ENCODE measurements around the gene TCF4. TPM values are rescaled to one million over a fixed set of nuclear protein-coding genes. Genes with fewer than 3 reads are reported as not detected.
"Not testable (repeated sequence)": the region's sequence is repeated elsewhere in the genome, so short reads cannot be mapped to it uniquely, and the experiment has no call there.

The TCF4 gene
- total RNA-seq, 1 experiment from 2014 or later = 261 TPM

GRCh38 chr18:55469134-55469533 lies 118.9 kb downstream of the TCF4 start:
- not testable (repeated sequence) for H3K27me3 ChIP-seq (ENCODE audit: low read length); H4K20me1 ChIP-seq (ENCODE audit: insufficient read depth, low read depth, low read length); H3K4me2 ChIP-seq (ENCODE audit: low read depth, low read length, poor library complexity, severe bottlenecking); H3K36me3 ChIP-seq (ENCODE audit: insufficient read depth, low read length); H3K9ac ChIP-seq (ENCODE audit: low read length); H2AFZ ChIP-seq (ENCODE audit: low read length); H3K9me2 ChIP-seq (replicated peaks; ENCODE audit: insufficient read depth, low read length); H3K4me3 ChIP-seq (ENCODE audit: low read length); H3K9me3 ChIP-seq (ENCODE audit: low read length); DNase-seq
- peaks cover 86% of the 10 kb centered on the region for H3K79me2 ChIP-seq (ENCODE audit: low read length)
- peak overlapping the region; percentile 95 for H3K27ac ChIP-seq (ENCODE audit: low read length)
- H3K4me1 ChIP-seq (ENCODE audit: low read length) = peaks cover 100% of the 10 kb centered on the region

GRCh38 chr18:55466789-55467188 lies 121.2 kb downstream of the TCF4 start:
- Histone ChIP-seq H3K79me2 (ENCODE audit: low read length) (peaks cover 85% of the 10 kb centered on the region), H3K4me1 (ENCODE audit: low read length) (peaks cover 100% of the 10 kb centered on the region), H3K4me2 (ENCODE audit: low read depth, low read length, poor library complexity, severe bottlenecking) (peak overlapping the region; percentile 62), H3K36me3 (ENCODE audit: insufficient read depth, low read length) (peaks cover 2% of the 10 kb centered on the region; the same call in 1 of the 2 replicates), H3K4me3 (ENCODE audit: low read length) (no peak overlapping the region), H4K20me1 (ENCODE audit: insufficient read depth, low read depth, low read length) (no peaks in the 10 kb centered on the region), H3K9ac (ENCODE audit: low read length) (peak overlapping the region; percentile 38), H3K27me3 (ENCODE audit: low read length) (no peaks in the 10 kb centered on the region), H2AFZ (ENCODE audit: low read length) (no peak overlapping the region), H3K9me2 (replicated peaks; ENCODE audit: insufficient read depth, low read length) (no peaks in the 10 kb centered on the region), H3K27ac (ENCODE audit: low read length) (peak overlapping the region; percentile 95), H3K9me3 (ENCODE audit: low read length) (no peaks in the 10 kb centered on the region)
- DNase-seq = no peak

- H3K36me3 ChIP-seq (ENCODE audit: insufficient read depth, low read length) = peaks cover 13% of the 10 kb centered on the region
- no peak overlapping the region for H2AFZ ChIP-seq (ENCODE audit: low read length)
- H3K4me3 ChIP-seq (ENCODE audit: low read length) = 0 out of 2 replicates have a peak overlapping the region, but pooled peaks have one; percentile 24
- peak overlapping the region; percentile 95 for H3K27ac ChIP-seq (ENCODE audit: low read length)
- peak; percentile 82 for DNase-seq
- no peaks in the 10 kb centered on the region for H4K20me1 ChIP-seq (ENCODE audit: insufficient read depth, low read depth, low read length)
- peaks cover 100% of the 10 kb centered on the region for H3K4me1 ChIP-seq (ENCODE audit: low read length)
- no peaks in the 10 kb centered on the region for H3K9me2 ChIP-seq (replicated peaks; ENCODE audit: insufficient read depth, low read length)
- H3K4me2 ChIP-seq (ENCODE audit: low read depth, low read length, poor library complexity, severe bottlenecking) = peak overlapping the region; percentile 62
- peaks cover 87% of the 10 kb centered on the region for H3K79me2 ChIP-seq (ENCODE audit: low read length)
- H3K9ac ChIP-seq (ENCODE audit: low read length) = peak overlapping the region; percentile 52
- H3K9me3 ChIP-seq (ENCODE audit: low read length) = no peaks in the 10 kb centered on the region
- no peaks in the 10 kb centered on the region for H3K27me3 ChIP-seq (ENCODE audit: low read length)
These were observed 122.7 kb downstream of the TCF4 start for GRCh38 chr18:55465313-55465712.

GRCh38 chr18:55464581-55464980 lies 123.4 kb downstream of the TCF4 start:
- H3K4me1 ChIP-seq (ENCODE audit: low read length) = peaks cover 100% of the 10 kb centered on the region
- H3K27me3 ChIP-seq (ENCODE audit: low read length) = no peaks in the 10 kb centered on the region
- H3K79me2 ChIP-seq (ENCODE audit: low read length) = peaks cover 87% of the 10 kb centered on the region
- H2AFZ ChIP-seq (ENCODE audit: low read length) = no peak overlapping the region
- H3K4me2 ChIP-seq (ENCODE audit: low read depth, low read length, poor library complexity, severe bottlenecking) = peak overlapping the region; percentile 15
- no peaks in the 10 kb centered on the region for H4K20me1 ChIP-seq (ENCODE audit: insufficient read depth, low read depth, low read length)
- no peak overlapping the region for H3K4me3 ChIP-seq (ENCODE audit: low read length)
- peaks cover 20% of the 10 kb centered on the region for H3K36me3 ChIP-seq (ENCODE audit: insufficient read depth, low read length)
- peak overlapping the region; percentile 11; the same call in 1 of the 2 replicates for H3K9ac ChIP-seq (ENCODE audit: low read length)
- DNase-seq = no peak
- H3K9me2 ChIP-seq (replicated peaks; ENCODE audit: insufficient read depth, low read length) = no peaks in the 10 kb centered on the region
- H3K27ac ChIP-seq (ENCODE audit: low read length) = peak overlapping the region; percentile 95
- H3K9me3 ChIP-seq (ENCODE audit: low read length) = no peaks in the 10 kb centered on the region

- Histone ChIP-seq H4K20me1 (ENCODE audit: insufficient read depth, low read depth, low read length) (no peaks in the 10 kb centered on the region), H3K79me2 (ENCODE audit: low read length) (peaks cover 89% of the 10 kb centered on the region), H3K9me3 (ENCODE audit: low read length) (no peaks in the 10 kb centered on the region), H3K9ac (ENCODE audit: low read length) (0 out of 2 replicates have a peak overlapping the region, but pooled peaks have one; percentile 12), H2AFZ (ENCODE audit: low read length) (no peak overlapping the region), H3K4me2 (ENCODE audit: low read depth, low read length, poor library complexity, severe bottlenecking) (peak overlapping the region; percentile 10), H3K27ac (ENCODE audit: low read length) (peak overlapping the region; percentile 95), H3K4me1 (ENCODE audit: low read length) (peaks cover 97% of the 10 kb centered on the region), H3K9me2 (replicated peaks; ENCODE audit: insufficient read depth, low read length) (no peaks in the 10 kb centered on the region), H3K27me3 (ENCODE audit: low read length) (no peaks in the 10 kb centered on the region), H3K4me3 (ENCODE audit: low read length) (no peak overlapping the region), H3K36me3 (ENCODE audit: insufficient read depth, low read length) (peaks cover 26% of the 10 kb centered on the region)
- DNase-seq = no peak
These were observed 125.3 kb downstream of the TCF4 start for GRCh38 chr18:55462652-55463051.

GRCh38 chr18:55461848-55462247 lies 126.1 kb downstream of the TCF4 start:
- H3K4me2 ChIP-seq (ENCODE audit: low read depth, low read length, poor library complexity, severe bottlenecking) = no peak overlapping the region
- H3K9ac ChIP-seq (ENCODE audit: low read length) = no peak overlapping the region
- H3K27ac ChIP-seq (ENCODE audit: low read length) = peak overlapping the region; percentile 95
- H3K36me3 ChIP-seq (ENCODE audit: insufficient read depth, low read length) = peaks cover 26% of the 10 kb centered on the region
- peaks cover 90% of the 10 kb centered on the region for H3K79me2 ChIP-seq (ENCODE audit: low read length)
- no peaks in the 10 kb centered on the region for H3K9me3 ChIP-seq (ENCODE audit: low read length)
- H3K4me1 ChIP-seq (ENCODE audit: low read length) = peaks cover 92% of the 10 kb centered on the region
- no peaks in the 10 kb centered on the region for H3K27me3 ChIP-seq (ENCODE audit: low read length)
- no peaks in the 10 kb centered on the region for H3K9me2 ChIP-seq (replicated peaks; ENCODE audit: insufficient read depth, low read length)
- H4K20me1 ChIP-seq (ENCODE audit: insufficient read depth, low read depth, low read length) = no peaks in the 10 kb centered on the region
- DNase-seq = no peak
- no peak overlapping the region for H2AFZ ChIP-seq (ENCODE audit: low read length)
- no peak overlapping the region for H3K4me3 ChIP-seq (ENCODE audit: low read length)

GRCh38 chr18:55458456-55459203 lies 129.4 kb downstream of the TCF4 start:
- no peaks in the 10 kb centered on the region for H3K27me3 ChIP-seq (ENCODE audit: low read length)
- no peak overlapping the region for H3K4me3 ChIP-seq (ENCODE audit: low read length)
- no peaks in the 10 kb centered on the region for H3K9me3 ChIP-seq (ENCODE audit: low read length)
- peaks cover 26% of the 10 kb centered on the region for H3K36me3 ChIP-seq (ENCODE audit: insufficient read depth, low read length)
- peaks cover 74% of the 10 kb centered on the region for H3K4me1 ChIP-seq (ENCODE audit: low read length)
- no peaks in the 10 kb centered on the region for H4K20me1 ChIP-seq (ENCODE audit: insufficient read depth, low read depth, low read length)
- H3K9ac ChIP-seq (ENCODE audit: low read length) = no peak overlapping the region
- no peak overlapping the region for H2AFZ ChIP-seq (ENCODE audit: low read length)
- peaks cover 96% of the 10 kb centered on the region for H3K79me2 ChIP-seq (ENCODE audit: low read length)
- H3K4me2 ChIP-seq (ENCODE audit: low read depth, low read length, poor library complexity, severe bottlenecking) = no peak overlapping the region
- H3K27ac ChIP-seq (ENCODE audit: low read length) = peak overlapping the region; percentile 95
- H3K9me2 ChIP-seq (replicated peaks; ENCODE audit: insufficient read depth, low read length) = no peaks in the 10 kb centered on the region
- no peak for DNase-seq

GRCh38 chr18:55457028-55457427 lies 131.0 kb downstream of the TCF4 start:
- no peak for DNase-seq
- Histone ChIP-seq H3K4me1 (ENCODE audit: low read length) (peaks cover 71% of the 10 kb centered on the region), H3K4me2 (ENCODE audit: low read depth, low read length, poor library complexity, severe bottlenecking) (no peak overlapping the region), H3K79me2 (ENCODE audit: low read length) (peaks cover 91% of the 10 kb centered on the region), H2AFZ (ENCODE audit: low read length) (no peak overlapping the region), H3K27me3 (ENCODE audit: low read length) (no peaks in the 10 kb centered on the region), H3K9me2 (replicated peaks; ENCODE audit: insufficient read depth, low read length) (no peaks in the 10 kb centered on the region), H3K4me3 (ENCODE audit: low read length) (no peak overlapping the region), H3K9me3 (ENCODE audit: low read length) (no peaks in the 10 kb centered on the region), H3K27ac (ENCODE audit: low read length) (peak overlapping the region; percentile 95), H3K36me3 (ENCODE audit: insufficient read depth, low read length) (peaks cover 26% of the 10 kb centered on the region), H3K9ac (ENCODE audit: low read length) (no peak overlapping the region), H4K20me1 (ENCODE audit: insufficient read depth, low read depth, low read length) (no peaks in the 10 kb centered on the region)
